ENCODE results near the gene FCER1G.
"Not testable (repeated sequence)": the region's sequence is repeated elsewhere in the genome, so short reads cannot be mapped to it uniquely, and the experiment has no call there.

FCER1G gene

DNA sequence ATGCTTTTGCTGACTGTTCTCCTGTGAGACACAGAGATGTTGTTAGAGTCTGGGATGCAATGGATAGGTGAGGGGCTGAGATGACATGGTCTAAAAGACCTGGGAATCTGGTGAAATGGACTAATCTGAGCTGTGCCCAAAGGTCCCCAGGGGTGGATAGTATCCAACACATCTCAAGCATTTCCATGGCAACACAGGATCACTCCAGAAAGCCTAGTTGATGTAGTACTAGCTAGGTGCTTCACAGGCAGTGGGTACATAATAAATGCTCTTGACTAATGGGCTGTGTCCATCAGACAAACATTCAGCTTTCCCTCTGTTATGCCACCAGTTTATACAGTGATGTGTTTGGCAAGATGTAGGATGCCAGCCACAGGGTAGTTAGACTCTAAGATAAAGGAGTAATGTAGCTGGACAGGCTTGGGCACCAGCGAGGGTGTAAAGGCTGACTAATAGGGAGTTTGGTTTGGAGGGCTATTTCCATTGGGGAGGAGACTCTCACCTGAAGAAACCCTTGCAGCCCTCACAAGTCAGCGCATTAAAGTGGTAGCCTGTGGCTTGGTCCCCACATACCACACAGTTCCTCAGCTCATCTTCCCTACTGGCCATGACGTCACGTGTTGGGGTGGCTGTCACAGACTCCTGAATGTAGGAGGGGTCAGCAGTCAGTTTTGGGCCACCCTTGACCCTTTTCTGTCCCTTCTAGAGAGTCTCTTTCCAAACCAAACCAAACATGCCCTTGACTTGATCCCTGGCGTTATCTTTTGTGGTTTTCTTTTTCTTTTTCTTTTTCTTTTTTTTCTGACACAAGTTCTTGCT is 21.1 kb downstream of the FCER1G start:
- DNase-seq: no peak

DNA sequence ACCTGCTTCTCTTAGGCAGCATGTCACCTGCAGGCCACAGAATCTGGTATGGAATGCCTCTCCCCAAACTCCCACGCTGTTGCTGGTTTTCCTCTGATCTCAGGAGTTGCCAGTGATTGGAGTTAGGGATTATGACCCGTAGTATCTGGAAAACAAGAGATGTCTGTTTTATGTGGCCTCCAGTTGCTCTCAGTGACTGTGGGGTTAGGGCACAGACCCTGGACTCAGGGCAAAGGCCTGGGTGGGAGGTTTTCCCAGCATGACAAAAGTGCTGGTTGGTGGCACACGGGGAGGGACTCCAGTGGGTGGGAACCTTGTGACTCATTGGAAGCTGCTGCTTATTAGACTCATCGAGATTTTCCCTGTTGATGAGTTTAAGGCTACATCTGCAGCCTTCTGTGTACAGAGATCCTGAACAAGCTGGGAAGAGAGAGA is 23.0 kb downstream of the FCER1G start, which contains the start of gene NR1I3:
NR1I3 (minus strand) TSS at position 165 of the 435 bp plus-strand sequence. CDS start 1,638 bp downstream, outside the sequence.
- no peak for DNase-seq

DNA sequence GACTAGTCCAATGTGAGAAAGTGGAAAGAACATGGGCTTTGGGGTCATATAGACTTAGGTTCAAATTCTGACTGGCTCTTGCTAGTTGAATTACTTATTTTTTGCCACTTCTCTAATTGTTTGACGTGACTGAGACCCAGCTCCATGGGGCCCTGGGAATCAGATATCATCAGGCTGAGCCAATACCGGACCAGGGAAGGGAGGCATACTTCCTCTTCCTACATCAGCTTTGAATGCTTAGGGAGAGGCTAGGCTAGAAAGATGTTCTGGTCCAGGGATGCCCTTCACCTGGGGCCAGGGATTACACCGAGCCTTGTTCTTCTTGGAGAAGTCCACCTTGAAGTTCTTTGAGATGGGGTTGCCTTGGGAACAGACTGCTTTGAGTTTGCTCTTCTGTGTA is 26.6 kb downstream of the FCER1G start:
- DNase-seq: no peak

DNA sequence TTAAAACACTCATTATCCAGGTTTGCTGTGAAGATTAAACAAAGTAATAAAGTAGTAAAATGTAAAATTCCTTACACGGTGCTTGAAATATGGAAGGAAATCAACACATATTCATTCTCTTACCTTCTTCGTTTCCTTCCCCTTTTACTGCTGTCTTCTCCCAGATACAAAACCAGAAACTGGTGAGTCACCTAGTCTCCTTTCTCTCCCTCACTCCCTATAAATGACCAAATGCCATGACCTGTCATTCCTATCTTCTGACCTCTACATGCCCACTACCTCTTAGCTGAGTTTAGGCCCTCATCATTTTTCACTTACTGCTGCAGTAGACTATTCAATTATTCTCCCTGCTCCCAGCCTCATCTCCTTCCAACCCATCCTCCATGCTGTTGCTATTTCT is 27.2 kb downstream of the FCER1G start:
- DNase-seq: no peak

DNA sequence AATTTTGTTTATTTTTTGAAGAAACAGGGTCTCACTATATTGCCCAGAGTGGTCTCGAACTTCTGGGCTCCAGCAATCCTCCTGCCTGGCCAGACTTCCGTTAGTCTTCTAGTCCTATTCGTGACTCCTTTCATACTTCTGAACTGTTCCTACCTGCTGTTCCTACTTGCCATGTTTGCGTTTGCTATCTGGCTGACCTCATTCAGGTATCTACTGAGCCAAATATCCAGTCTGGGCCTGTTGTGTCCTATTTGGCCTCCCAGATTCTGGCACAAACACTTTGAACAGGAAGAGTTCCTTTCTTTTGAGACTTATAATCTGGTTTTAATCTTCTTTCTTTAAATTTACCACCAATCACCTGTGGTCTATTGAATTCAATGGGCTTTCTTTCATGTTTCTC is 29.8 kb downstream of the FCER1G start:
- DNase-seq: no peak

DNA sequence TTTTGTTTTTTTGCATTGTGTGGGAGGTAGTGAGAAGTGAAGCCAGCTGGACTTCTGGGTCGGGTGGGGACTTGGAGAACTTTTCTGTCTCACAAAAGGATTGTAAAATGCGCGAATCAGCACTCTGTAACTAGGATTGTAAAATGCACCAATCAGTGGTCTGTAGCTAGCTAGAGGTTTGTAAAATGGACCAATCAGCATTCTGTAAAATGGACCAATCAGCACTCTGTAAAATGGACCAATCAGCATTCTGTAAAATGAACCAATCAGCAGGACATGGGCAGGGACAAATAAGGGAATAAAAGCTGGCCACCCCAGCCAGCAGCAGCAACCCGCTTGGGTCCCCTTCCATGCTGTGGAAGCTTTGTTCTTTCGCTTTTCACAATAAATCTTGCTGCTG is 35.0 kb downstream of the FCER1G start:
- DNase-seq: not testable (repeated sequence)

DNA sequence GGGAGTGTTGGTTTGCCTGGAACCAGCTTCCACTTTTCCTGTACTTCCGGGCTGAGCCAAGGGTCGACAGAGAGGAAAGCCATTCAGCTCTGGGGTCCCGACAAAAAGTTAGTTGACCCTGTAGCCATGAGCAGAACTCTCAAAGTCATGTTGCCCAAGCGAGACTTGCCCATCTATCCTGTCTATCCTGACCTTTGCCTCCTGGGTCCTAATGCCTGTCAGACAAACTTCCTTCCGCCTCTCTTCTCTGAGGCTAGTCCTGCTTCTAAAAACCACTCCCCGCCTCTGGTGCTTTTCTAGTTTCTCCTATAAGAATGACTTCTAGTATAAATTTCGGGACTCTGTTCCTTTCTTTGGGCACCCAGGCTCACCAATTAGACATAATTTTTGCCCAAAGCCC is 35.7 kb downstream of the FCER1G start:
- DNase-seq: no peak

DNA sequence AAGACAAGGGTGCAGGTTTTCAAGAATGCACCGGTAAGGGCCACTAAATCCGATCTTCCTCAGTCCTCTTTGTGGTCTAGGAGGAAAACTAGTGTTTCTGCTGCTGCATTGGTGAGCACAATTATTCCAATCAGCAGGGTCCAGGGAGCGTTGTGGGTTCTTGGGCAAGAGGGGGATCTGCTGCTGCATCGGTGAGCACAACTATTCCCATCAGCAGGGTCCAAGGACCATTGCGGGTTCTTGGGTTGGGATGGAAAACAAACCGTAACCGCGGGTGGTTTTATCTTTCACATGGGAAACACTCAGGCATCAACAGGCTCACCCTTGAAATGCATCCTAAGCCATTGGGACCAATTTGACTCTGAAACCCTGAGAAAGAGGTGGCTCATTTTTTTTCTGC is 36.5 kb downstream of the FCER1G start:
- DNase-seq: no peak

DNA sequence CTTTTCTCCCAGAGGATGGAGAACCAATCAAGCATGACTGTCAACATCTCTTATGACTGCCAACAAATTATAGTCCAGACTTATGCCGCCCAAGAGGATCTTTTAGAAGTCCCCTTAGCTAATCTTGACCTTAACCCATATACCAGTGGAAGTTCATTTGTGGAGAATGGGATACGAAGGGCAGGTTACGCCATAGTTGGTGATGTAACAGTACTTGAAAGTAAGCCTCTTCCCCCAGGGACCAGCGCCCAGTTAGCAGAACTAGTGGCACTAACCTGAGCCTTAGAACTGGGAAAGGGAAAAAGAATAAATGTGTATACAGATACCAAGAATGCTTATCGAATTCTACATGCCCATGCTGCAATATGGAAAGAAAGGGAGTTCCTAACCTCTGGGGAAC is 40.2 kb downstream of the FCER1G start:
- DNase-seq: not testable (repeated sequence)

DNA sequence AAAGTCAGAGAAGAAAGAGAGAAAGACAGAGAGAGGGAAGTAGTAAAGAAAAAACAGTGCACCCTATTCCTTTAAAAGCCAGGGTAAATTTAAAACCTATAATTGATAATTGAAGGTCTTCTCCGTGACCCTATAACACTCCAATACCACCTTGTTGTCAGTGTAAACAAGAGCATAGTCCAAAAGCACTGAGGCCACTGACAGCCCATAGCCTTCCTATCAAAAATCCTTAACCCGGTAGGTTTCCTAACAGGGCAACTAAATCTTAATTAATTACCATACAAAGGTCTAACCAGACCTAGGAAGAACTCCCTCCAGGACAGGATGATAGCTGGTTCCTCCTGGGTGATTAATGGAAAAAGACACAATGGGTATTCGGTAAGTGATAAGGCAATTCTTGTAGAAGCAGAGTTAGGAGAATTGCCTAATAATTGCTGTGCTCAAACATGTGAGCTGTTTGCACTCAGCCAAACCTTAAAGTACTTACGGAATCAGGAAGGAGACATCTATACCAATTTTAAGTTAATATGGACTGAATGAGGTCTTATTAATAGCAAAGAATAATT is 40.9 kb downstream of the FCER1G start:
- DNase-seq: not testable (repeated sequence)

DNA sequence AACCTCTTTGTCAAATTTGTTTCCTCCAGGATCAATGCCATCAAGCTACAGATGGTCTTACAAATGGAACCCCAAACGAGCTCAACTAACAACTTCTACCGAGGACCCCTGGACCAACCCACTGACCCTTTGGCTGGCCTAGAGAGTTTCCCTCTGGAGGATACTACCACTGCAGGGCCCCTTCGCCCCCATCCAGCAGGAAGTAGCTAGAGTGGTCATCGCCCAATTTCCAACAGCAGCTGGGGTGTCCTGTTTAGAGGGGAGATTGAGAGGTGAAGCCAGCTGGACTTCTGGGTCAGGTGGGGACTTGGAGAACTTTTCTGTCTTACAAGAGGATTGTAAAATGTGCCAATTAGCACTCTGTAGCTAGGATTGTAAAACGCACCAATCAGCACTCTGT is 42.0 kb downstream of the FCER1G start:
- DNase-seq: not testable (repeated sequence)

DNA sequence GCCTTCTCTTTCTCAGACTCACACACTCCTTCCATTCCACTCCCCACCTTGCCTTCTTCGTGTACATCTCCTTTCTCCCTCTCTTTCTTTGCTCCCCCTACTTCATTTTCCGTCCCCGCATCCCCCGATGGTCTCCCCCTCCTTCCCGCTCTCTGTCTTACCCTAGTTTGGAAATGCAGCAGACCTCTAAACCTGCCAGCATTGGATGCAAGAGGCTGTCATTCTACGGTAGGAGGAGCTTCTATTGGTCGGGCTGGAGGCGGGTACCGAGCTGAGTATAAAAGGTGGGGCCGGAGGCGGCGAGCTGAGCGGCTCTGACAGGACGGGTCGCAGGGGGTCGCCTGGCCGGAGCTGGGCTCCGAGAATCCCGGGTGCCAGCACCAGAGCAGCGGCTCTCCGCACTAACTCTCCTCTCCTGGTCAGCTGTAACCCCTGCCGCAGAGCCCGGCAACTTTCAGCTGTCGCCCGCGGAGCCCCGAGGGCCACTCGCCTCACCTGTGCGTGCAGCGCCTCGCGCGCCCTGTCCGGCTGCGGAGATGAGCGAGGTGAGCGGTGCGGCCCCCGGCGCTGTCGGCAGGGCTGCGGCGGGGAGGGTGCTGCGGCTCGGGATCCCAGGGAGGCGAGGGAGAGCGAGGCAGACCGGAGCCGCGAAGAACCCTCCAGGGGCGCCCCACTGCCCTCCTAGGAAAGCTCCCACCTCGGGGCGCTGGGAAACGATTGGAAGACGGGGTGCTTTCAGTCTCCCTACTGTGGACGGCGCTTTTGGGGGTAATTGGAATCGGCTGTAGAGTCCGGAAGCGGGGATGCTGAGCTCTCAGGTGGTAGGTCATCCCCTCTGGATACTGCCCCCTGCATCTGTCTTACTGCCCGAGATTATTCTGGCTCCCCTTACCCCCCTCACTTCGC is 43.6 kb downstream of the FCER1G start, which contains the start of gene PCP4L1:
PCP4L1 (plus strand) TSS at position 307 of the 906 bp plus-strand sequence; CDS start at position 537, 230 bp downstream.
- DNase-seq: peak; percentile 59

DNA sequence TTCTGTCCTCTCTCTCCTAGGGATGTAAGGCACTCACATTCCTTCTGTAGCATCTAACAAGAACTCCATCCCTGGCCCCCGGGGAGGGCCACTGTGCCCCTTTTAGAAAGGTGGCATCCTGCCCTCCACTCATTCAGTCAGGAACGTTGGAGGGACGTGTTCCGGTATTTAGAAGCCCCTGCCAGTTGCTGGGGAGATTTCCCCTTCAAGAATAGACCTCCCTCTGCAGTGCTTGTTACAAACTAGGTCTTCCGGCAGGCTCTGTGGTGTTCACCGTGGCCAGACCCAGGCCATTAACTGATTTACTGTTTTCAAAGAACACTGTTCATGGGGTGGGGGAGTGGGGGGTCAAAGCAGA is 44.2 kb downstream of the FCER1G start:
- DNase-seq: no peak

DNA sequence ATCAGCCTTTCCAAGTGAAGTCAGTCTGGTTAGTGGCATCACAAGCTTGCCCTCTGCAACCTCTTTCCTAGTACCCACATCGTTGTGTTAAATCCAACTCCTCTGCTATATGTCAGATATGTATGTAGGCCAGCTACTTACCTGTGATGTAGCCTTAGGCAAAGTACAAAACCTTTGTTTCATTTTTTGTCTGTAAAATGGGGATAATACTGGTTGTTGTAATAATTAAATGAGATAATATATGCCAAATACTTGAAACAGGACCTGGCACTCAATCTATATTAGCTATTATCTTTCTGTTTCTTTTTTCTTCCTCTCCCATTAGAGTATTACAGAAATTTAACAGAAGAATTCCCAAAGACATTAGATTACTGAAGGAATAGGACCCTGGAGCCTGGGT is 44.7 kb downstream of the FCER1G start:
- DNase-seq: no peak

DNA sequence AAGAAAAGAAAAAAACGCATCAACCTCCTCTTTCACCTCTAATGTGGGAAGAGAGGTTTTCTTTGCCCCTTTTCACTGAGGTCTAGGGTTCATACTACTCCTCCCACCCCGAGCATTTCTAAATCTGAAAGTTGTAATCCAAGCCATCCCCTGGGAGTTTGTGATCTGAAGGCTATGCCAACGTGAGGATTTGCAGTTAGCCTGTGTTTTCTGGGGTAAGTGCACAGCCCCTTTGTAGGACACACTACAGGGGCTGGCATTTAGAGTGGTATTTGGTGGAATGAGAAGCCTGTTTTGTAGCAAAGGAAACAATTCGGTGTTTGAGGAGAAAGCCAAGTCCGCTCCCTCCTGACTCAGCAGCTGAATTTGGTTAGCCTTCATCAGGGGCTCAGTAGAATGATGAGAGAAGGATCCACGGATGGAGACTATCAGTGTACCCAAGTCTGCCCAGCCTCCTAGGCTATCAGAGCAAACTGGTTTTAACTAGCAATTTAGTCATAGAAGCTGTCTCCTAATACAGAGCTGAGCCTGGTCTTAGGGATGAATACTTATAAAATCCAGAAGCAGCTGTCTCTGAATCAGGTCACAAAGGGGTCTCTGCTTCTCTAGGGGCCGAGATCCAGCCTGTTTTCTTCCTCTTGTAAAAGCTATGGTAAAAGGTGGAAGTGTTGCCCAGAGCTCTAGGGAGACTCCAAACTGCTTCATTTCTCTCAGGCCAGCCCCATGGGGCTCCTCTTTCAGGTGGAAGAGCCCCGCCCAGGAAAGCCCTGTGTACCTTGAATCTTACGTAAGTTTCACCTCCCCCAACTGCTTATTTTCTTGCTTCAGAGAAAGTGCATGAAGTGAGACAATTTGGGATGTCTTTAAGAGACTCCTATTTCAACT is 45.5 kb downstream of the FCER1G start:
- no peak for DNase-seq

DNA sequence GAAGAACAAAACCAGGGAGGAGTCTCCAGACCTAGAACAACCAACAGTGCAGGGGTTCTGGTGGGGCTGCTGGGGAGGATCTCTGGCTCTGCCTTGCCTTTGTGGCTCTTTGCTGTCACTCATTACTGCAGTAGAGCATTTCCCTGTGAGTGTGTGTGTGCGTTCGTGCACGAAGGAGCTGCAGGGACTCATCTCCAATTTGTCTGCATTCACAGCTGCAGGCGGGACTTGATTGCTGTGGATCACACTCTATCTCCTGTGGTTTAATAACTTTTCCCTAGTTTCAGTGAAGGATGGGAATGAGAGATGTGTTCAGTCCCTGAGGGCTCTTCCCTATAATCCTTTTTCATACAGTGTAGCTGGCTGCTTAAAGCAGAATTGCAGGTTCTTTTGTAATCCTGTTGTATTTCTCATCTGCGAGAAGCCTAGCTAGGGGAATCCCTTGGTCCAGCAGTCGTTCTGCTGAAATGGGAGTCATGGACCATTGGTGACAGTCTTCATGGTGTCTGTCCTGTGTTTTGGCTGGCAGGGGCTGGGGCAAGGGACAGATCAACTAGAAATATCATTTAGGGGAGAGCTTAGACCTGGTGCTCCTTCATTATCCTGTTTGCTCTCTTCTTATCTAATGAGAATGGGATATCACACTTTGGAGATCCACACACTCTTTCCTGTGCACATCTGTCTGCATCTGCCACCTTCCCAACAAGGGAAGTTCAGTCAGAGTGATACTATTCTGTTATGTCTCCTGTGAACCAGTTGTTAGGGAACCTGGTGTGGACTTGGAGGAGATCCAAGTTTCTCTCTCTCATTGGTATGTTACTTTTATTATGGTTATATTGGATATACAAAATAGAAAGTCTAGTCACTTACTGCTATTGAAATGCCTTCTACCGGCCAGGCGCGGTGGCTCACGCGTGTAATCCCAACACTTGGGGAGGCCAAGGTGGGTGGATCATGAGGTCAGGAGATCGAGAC is 46.5 kb downstream of the FCER1G start:
- peak; percentile 16 for DNase-seq

DNA sequence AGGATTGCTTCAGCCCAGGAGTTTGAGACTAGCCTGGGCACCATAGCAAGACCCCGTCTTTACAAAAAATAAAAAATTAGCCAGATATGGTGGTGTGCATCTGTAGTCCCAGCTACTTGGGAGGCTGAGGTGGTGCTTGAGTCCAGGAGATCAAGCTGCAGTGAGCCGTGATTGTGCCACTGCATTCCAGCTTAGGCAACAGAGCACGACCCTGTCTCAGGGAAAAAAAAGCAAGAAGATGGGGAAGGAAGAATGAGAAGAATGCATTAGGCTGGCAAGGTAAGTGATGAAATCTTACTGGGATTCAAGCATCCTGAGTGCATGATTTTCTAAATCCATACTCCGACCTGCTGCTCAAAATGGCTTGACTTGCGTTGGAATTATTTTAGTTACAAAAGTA is 50.2 kb downstream of the FCER1G start:
- no peak for DNase-seq

DNA sequence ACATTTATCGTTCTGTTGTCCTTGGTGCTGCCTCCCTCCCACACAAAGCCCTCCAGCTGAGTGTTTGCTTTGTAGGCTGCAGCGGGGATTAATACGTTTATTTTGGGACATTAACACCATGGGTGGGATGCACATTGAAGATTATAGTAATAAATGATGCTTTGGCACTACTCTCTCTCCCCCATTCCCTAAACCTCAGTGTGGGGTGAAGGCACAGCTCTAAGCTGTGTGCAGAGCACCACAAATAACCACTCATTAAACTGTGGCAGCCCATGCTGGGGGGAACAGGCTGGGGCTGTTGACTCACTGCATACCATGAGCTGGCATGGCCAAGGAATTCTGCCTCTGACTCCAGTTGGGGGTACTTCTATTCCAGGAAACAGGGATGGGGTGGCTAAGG is 51.1 kb downstream of the FCER1G start:
- no peak for DNase-seq

DNA sequence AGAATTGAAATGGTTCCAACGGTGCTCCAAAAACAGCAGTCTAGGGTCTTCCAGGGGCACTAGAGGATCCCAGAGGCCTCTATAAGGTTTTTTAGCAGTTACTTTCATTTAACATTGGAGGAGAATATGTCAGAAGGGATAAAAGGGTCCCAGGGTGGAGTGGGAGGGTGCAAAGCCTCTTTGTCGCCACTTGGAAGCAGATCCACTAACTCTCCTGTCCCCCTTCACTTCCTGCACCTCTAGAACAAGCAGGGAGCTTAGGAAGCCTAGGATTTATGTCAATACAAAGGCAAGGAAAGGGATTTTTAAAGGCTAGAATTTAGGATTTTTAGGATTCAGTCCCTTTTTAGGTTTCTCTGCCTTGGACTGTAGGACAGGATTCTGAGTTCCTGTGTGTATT is 51.7 kb downstream of the FCER1G start:
- no peak for DNase-seq

DNA sequence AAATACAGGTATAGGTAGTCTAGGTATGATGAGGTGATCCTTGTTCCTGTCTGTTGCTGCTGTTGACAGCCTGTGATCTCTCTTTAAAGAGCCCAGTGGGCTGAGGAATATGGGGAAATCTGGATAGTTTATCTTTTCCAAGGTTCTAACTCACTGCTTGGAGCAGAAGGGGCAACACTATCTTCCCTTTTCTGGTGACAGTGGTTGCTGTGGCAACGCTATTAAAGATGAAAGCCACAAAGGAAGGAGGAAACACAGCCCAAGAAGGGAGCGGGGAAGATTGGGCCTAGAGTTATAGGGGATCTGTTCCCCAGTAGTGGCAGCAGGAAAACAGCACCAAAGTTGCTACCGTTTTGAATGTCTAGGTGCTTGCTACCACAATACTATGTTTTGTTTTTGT is 52.2 kb downstream of the FCER1G start:
- no peak for DNase-seq
